GM12878 (cell line): Measurements from ENCODE around the gene SHMT2. TPM values are rescaled to one million over a fixed set of nuclear protein-coding genes. Genes with fewer than 3 reads are reported as not detected.

Source experiments
- ATAC-seq: fragments of 200-7000 bp; cut with Tn5 transposase; 3 replicates; pipeline ENCODE4 v1.9.1; 2020; ENCODE audit warnings: mild to moderate bottlenecking, moderate library complexity
- BruUV-seq: library from RNA; stranded (reverse); fragments of 400-500 nt; replicated peaks from 2 replicates; lab custom pipeline; 2021; lab: Mats Ljungman, UMichigan
- CTCF ChIA-PET: fragments of 300-600 bp; sonication (Branson Sonifier 250); formaldehyde crosslinking; extraction: SDS; loops from one replicate; lab custom pipeline; 2021; ENCODE audit warnings: inconsistent platforms; lab: Yijun Ruan, JAX
- POLR2A ChIA-PET: fragments of 350-600 bp; formaldehyde crosslinking; extraction: SDS; loops from one replicate; lab custom pipeline; 2021; ENCODE audit warnings: inconsistent platforms; lab: Charles Lee
- RAD21 ChIA-PET: fragments of 300-600 bp; sonication (Branson Sonifier 250); formaldehyde crosslinking; loops from one replicate; lab custom pipeline; 2023; ENCODE audit warnings: antibody characterized with exemption; ENCODE audit not compliant: unreplicated experiment; lab: Charles Lee
- SMC1A ChIA-PET: fragments of 300-600 bp; sonication (Branson Sonifier 250); formaldehyde crosslinking; loops from one replicate; lab custom pipeline; 2023; ENCODE audit not compliant: unreplicated experiment, uncharacterized antibody; lab: Charles Lee
- DNase-seq: peaks from one replicate; pipeline ENCODE4 v3.0.0-alpha.2; 2011; ENCODE audit warnings: low read depth, low spot score
- FAIRE-seq: peaks from 3 replicates; lab custom pipeline; 2011; peaks lifted over from hg19 to GRCh38; lab: Jason Lieb, UNC
- H2AFZ ChIP-seq: 2 replicates; pipeline ENCODE4 v1.6.0; 2011; ENCODE audit warnings: low read depth, low read length, control low read depth; ENCODE audit not compliant: control insufficient read depth
- H3K27ac ChIP-seq: 2 replicates; pipeline ENCODE4 v1.5.1; 2011; ENCODE audit warnings: control low read depth; ENCODE audit not compliant: control insufficient read depth, insufficient read depth
- H3K27me3 ChIP-seq, 2 experiments: replicated peaks in 1 of 2; 2 replicates each; pipeline versions ENCODE4 v1.6.0 to v1.6.1; 2011; ENCODE audit warnings: low read length in 1 of 2; ENCODE audit not compliant: control insufficient read depth in 2 of 2, insufficient read depth in 2 of 2
- H3K36me3 ChIP-seq, 2 experiments: 2 replicates each; pipeline ENCODE4 v1.5.1; 2011; ENCODE audit warnings: low read length in 1 of 2; ENCODE audit not compliant: control insufficient read depth in 2 of 2, insufficient read depth in 2 of 2
- H3K4me1 ChIP-seq: 2 replicates; pipeline ENCODE4 v1.6.1; 2011; ENCODE audit warnings: mild to moderate bottlenecking, low read length, moderate library complexity, mixed read lengths; ENCODE audit not compliant: control insufficient read depth, insufficient read depth
- H3K4me2 ChIP-seq: 2 replicates; pipeline ENCODE4 v1.6.0; 2011; ENCODE audit warnings: control low read depth; ENCODE audit not compliant: control insufficient read depth, insufficient read depth
- H3K4me3 ChIP-seq: fragments of 200-600 bp; sonication (generic); 2 replicates; pipeline ENCODE4 v1.5.1; 2016
- H3K79me2 ChIP-seq: 2 replicates; pipeline ENCODE4 v1.6.0; 2011; ENCODE audit warnings: low read length; ENCODE audit not compliant: control insufficient read depth, insufficient read depth
- H3K9ac ChIP-seq: 2 replicates; pipeline ENCODE4 v1.8.0; 2011; ENCODE audit warnings: low read length, control low read depth, mixed read lengths; ENCODE audit not compliant: control insufficient read depth, insufficient read depth
- H3K9me3 ChIP-seq: replicated peaks from 3 replicates; pipeline ENCODE4 v1.5.1; 2011; ENCODE audit warnings: mild to moderate bottlenecking, low read length; ENCODE audit not compliant: control insufficient read depth, insufficient read depth
- H4K20me1 ChIP-seq: 2 replicates; pipeline ENCODE4 v1.6.0; 2011; ENCODE audit not compliant: control insufficient read depth, insufficient read depth
- CEBPB ChIP-seq, 2 experiments: fragments of 150-350 bp in 1 of 2; IDR thresholded peaks; 2 replicates each; pipeline ENCODE4 v1.6.1; 2012 to 2014; ENCODE audit warnings: low read depth in 2 of 2, low read length in 2 of 2, borderline replicate concordance in 1 of 2, inconsistent platforms in 1 of 2
- CHD2 ChIP-seq: IDR thresholded peaks from 2 replicates; pipeline ENCODE4 v1.6.1; 2011; ENCODE audit warnings: low read depth, low read length, improper control_type of control experiment, borderline replicate concordance
- IKZF1 ChIP-seq: fragments of 450-650 bp; conservative IDR thresholded peaks from 2 replicates; pipeline ENCODE4 v1.6.1; 2017; ENCODE audit warnings: antibody characterized with exemption, mild to moderate bottlenecking
- NFYA ChIP-seq: IDR thresholded peaks from 2 replicates; pipeline ENCODE4 v1.6.1; 2011; ENCODE audit warnings: low read depth, mild to moderate bottlenecking, low read length, improper control_type of control experiment, borderline replicate concordance
- NR2F1 ChIP-seq: fragments of 450-650 bp; conservative IDR thresholded peaks from 2 replicates; pipeline ENCODE4 v1.6.1; 2017; ENCODE audit warnings: mild to moderate bottlenecking
- POLR2A ChIP-seq: IDR thresholded peaks from 2 replicates; pipeline ENCODE4 v1.6.1; 2011; ENCODE audit warnings: low read depth, mild to moderate bottlenecking, low read length
- SMARCA5 ChIP-seq: fragments of 450-650 bp; IDR thresholded peaks from 2 replicates; pipeline ENCODE4 v1.6.1; 2017; ENCODE audit warnings: mild to moderate bottlenecking
- SMC3 ChIP-seq: IDR thresholded peaks from 2 replicates; pipeline ENCODE4 v1.6.1; 2011; ENCODE audit warnings: low read length, improper control_type of control experiment, borderline replicate concordance
- SPI1 ChIP-seq: IDR thresholded peaks from 2 replicates; pipeline ENCODE4 v1.6.1; 2011; ENCODE audit warnings: low read depth, mild to moderate bottlenecking, low read length, moderate library complexity, borderline replicate concordance; ENCODE audit not compliant: insufficient read depth
- ZNF217 ChIP-seq: fragments of 450-650 bp; IDR thresholded peaks from 2 replicates; pipeline ENCODE4 v1.6.1; 2017; ENCODE audit warnings: antibody characterized with exemption, mild to moderate bottlenecking
- WGBS: methylation state at CpG from one replicate; pipeline ENCODE4 v1.1.6; 2016; ENCODE audit warnings: low lambda C conversion rate; ENCODE audit not compliant: insufficient replicate concordance, insufficient coverage; ENCODE audit errors: missing lambda C conversion rate; 5-methylcytosine and 5-hydroxymethylcytosine counted together
- in situ Hi-C: fragments of 300-500 bp; cut with MboI; formaldehyde crosslinking; loops from 9 replicates; pipeline ENCODE4 v1.14.3; 2018; ENCODE audit warnings: mixed read lengths
- intact Hi-C: fragments of 100-400 bp; cut with micrococcal nuclease; formaldehyde crosslinking; loops from one replicate; pipeline ENCODE4 v1.14.2; 2022; ENCODE audit not compliant: unreplicated experiment
- polyA plus RNA-seq, 11 experiments: library from polyadenylated mRNA; depleted of rRNA in 4 of 11; unstranded in 6 of 11; stranded (reverse) in 5 of 11; fragments of >200 nt; fragmentation: Nextera tagmentation in 4 of 11; fragmentation: Illumina TruSeq in 1 of 11; extraction: Ambion mirVana in 4 of 11; extraction: Trizol in 1 of 11; gene quantifications; 1 replicate in 1 of 11; 2 replicates in 10 of 11; pipeline versions ENCODE4 v1.2.1 to v1.2.3, GENCODE V29; 2011 to 2016; ENCODE audit warnings: inconsistent platforms in 2 of 11, missing spikeins in 2 of 11, low read depth in 1 of 11
- total RNA-seq, 4 experiments: library from RNA; depleted of rRNA in 3 of 4; stranded (reverse); fragments of >200 nt in 3 of 4; fragmentation: Illumina TruSeq in 1 of 4; extraction: Trizol in 1 of 4; gene quantifications; 2 replicates each; pipeline versions ENCODE4 v1.2.1 to v1.2.3, GENCODE V29; 2013 to 2021

SHMT2 gene
- total and polyA plus RNA-seq, 10 of the 15 experiments (the other 5 are each of a cell fraction or from before 2014, with no cell fraction given) = 57.0 to 292 (median 186) TPM

GRCh38 chr12:57235017-57235727 is 5.7 kb downstream of the SHMT2 start:
- Histone ChIP-seq H3K36me3 (peaks cover 23 to 28% of the 10 kb centered on the region in 2 experiments), H2AFZ (no peak overlapping the region), H3K4me2 (no peak overlapping the region), H3K27me3 (peaks cover 0 to 3% of the 10 kb centered on the region in 2 experiments; a peak in 1 of 4 replicates), H3K9ac (no peak overlapping the region), H4K20me1 (no peaks in the 10 kb centered on the region), H3K79me2 (peaks cover 15% of the 10 kb centered on the region), H3K4me3 (no peak overlapping the region), H3K9me3 (no peaks in the 10 kb centered on the region), H3K4me1 (peaks cover 34% of the 10 kb centered on the region), H3K27ac (no peak overlapping the region)
- ChIA-PET CTCF (no interaction called here), RAD21 (no interaction called here), SMC1A (no interaction called here), POLR2A (interaction anchor here (0.9 kb wide), 1 partner anchor 8 kb away, joined by 3 read pairs; no protein-coding TSS in a partner anchor)
- no peak for ATAC-seq
- DNase-seq = no peak
- no TSS peak for BruUV-seq
- 88% methylated on average over 23 of the region's 26 CpGs for WGBS
- in situ Hi-C loops (no loop called here), intact Hi-C loops (no loop called here)
- FAIRE-seq = no peak
- TF ChIP-seq SPI1 (no peak), POLR2A (peak; percentile 72; the same call in 1 of the 2 replicates)

- ChIA-PET SMC1A (interaction anchor here (1.4 kb wide), 1 partner anchor 22 kb away, joined by 3 read pairs; no protein-coding TSS in a partner anchor), CTCF (interaction anchor here (10.7 kb wide), 1 partner anchor 22 kb away, joined by 271 read pairs; no protein-coding TSS in a partner anchor), POLR2A (interaction anchor here (0.9 kb wide), 1 partner anchor 9 kb away, joined by 3 read pairs; no protein-coding TSS in a partner anchor), RAD21 (interaction anchor here (0.9 kb wide), 1 partner anchor 20 kb away, joined by 3 read pairs; no protein-coding TSS in a partner anchor)
- FAIRE-seq (no peak), ATAC-seq (no peak), DNase-seq (no peak)
- in situ Hi-C loops (no loop called here), intact Hi-C loops (no loop called here)
- H3K27ac ChIP-seq = no peak overlapping the region
- peaks cover under 1 to 3% of the 10 kb centered on the region in 2 experiments; a peak in 2 of 4 replicates for H3K27me3 ChIP-seq
- H2AFZ ChIP-seq = no peak overlapping the region
- H3K9me3 ChIP-seq = no peaks in the 10 kb centered on the region
- H4K20me1 ChIP-seq = no peaks in the 10 kb centered on the region
- BruUV-seq = no TSS peak
- no peak overlapping the region for H3K4me2 ChIP-seq
- H3K9ac ChIP-seq = no peak overlapping the region
- 37% methylated on average over 8 of the region's 8 CpGs for WGBS
- no peak overlapping the region for H3K4me3 ChIP-seq
- TF ChIP-seq SMC3 (no peak), IKZF1 (no peak), SMARCA5 (no peak), NFYA (no peak), NR2F1 (no peak), CHD2 (no peak), ZNF217 (no peak), CEBPB (IDR thresholded peaks at IDR 0.05; ENCODE audit: borderline replicate concordance in 1 of 2, low read depth in 2 of 2, low read length in 2 of 2) (no peak)
- peaks cover 23 to 28% of the 10 kb centered on the region in 2 experiments for H3K36me3 ChIP-seq
- H3K79me2 ChIP-seq = peaks cover 10% of the 10 kb centered on the region
- peaks cover 36% of the 10 kb centered on the region for H3K4me1 ChIP-seq
Measured at GRCh38 chr12:57235728-57236131, 6.2 kb downstream of the SHMT2 start.
